H1 (cell line): ENCODE measurements around the gene CDC42EP4. TPM values are rescaled to one million over a fixed set of nuclear protein-coding genes. Genes with fewer than 3 reads are reported as not detected.

Source experiments
- CTCF ChIA-PET: fragments of 300-600 bp; sonication (Branson Sonifier 250); formaldehyde crosslinking; loops from one replicate; lab custom pipeline; 2021; ENCODE audit not compliant: partially characterized antibody; lab: Charles Lee
- POLR2A ChIA-PET: fragments of 300-600 bp; sonication (Branson Sonifier 250); formaldehyde crosslinking; loops from one replicate; lab custom pipeline; 2021; ENCODE audit warnings: inconsistent platforms; ENCODE audit not compliant: partially characterized antibody; lab: Charles Lee
- DNase-seq, 2 experiments: peaks; one replicate each; pipeline versions ENCODE4 v3.0.0 to v3.0.0-alpha.2; 2010 to 2022; ENCODE audit warnings: low spot score in 2 of 2, low read depth in 1 of 2, mixed read lengths in 1 of 2
- FAIRE-seq: peaks from 2 replicates; lab custom pipeline; 2011; peaks lifted over from hg19 to GRCh38; lab: Jason Lieb, UNC
- H2AFZ ChIP-seq: 2 replicates; pipeline ENCODE4 v1.8.1; 2012; ENCODE audit warnings: low read length, inconsistent platforms
- H2AK5ac ChIP-seq: 2 replicates; pipeline ENCODE4 v1.6.1; 2013; ENCODE audit warnings: low read depth, low read length
- H2BK120ac ChIP-seq: replicated peaks from 2 replicates; pipeline ENCODE3; 2013; ENCODE audit warnings: low read depth, low read length, inconsistent platforms
- H2BK12ac ChIP-seq: 2 replicates; pipeline ENCODE4 v1.6.1; 2013; ENCODE audit warnings: low read depth, low read length
- H2BK15ac ChIP-seq: 2 replicates; pipeline ENCODE4 v1.6.1; 2013; ENCODE audit warnings: low read length
- H2BK20ac ChIP-seq: 2 replicates; pipeline ENCODE4 v1.6.1; 2013; ENCODE audit warnings: low read length
- H2BK5ac ChIP-seq: 2 replicates; pipeline ENCODE4 v1.6.1; 2013; ENCODE audit warnings: low read depth, low read length
- H3K14ac ChIP-seq: 2 replicates; pipeline ENCODE4 v1.6.1; 2013; ENCODE audit warnings: inconsistent platforms; ENCODE audit not compliant: insufficient read length
- H3K18ac ChIP-seq: 2 replicates; pipeline ENCODE4 v1.6.1; 2013; ENCODE audit warnings: low read length; ENCODE audit errors: extremely low read depth
- H3K23ac ChIP-seq: 2 replicates; pipeline ENCODE4 v1.6.1; 2013; ENCODE audit warnings: inconsistent platforms; ENCODE audit not compliant: insufficient read length
- H3K23me2 ChIP-seq: 2 replicates; pipeline ENCODE4 v1.6.1; 2013; ENCODE audit warnings: low read depth, low read length
- H3K27ac ChIP-seq: 2 replicates; pipeline ENCODE4 v1.6.1; 2011; ENCODE audit warnings: low read depth, low read length, inconsistent platforms
- H3K27me3 ChIP-seq, 4 experiments: replicated peaks in 1 of 4; 1 replicate in 1 of 4; 2 replicates in 3 of 4; pipeline versions ENCODE4 v1.6.1 to v1.8.1; 2011 to 2013; ENCODE audit warnings: low read length in 3 of 4, mild to moderate bottlenecking in 3 of 4, inconsistent platforms in 2 of 4, mixed read lengths in 2 of 4, moderate library complexity in 1 of 4; ENCODE audit not compliant: control insufficient read depth in 3 of 4, insufficient read depth in 3 of 4; ENCODE audit errors: extremely low read depth in 1 of 4
- H3K36me3 ChIP-seq, 4 experiments: 2 replicates each; pipeline versions ENCODE4 v1.6.1 to v1.8.1; 2011 to 2013; ENCODE audit warnings: mild to moderate bottlenecking in 4 of 4, low read length in 3 of 4, moderate library complexity in 2 of 4, control low read depth in 1 of 4, inconsistent platforms in 1 of 4; ENCODE audit not compliant: insufficient read depth in 4 of 4, control insufficient read depth in 2 of 4
- H3K4ac ChIP-seq: replicated peaks from 2 replicates; pipeline ENCODE3; 2013; ENCODE audit warnings: low read length, low read depth, mixed read lengths, inconsistent platforms; ENCODE audit not compliant: insufficient read length
- H3K4me1 ChIP-seq, 4 experiments: replicated peaks in 1 of 4; 1 replicate in 1 of 4; 2 replicates in 3 of 4; pipeline versions ENCODE4 v1.6.1 to v1.8.1; 2011 to 2013; ENCODE audit warnings: low read length in 3 of 4, inconsistent platforms in 2 of 4, mixed read lengths in 1 of 4; ENCODE audit not compliant: insufficient read depth in 4 of 4, control insufficient read depth in 3 of 4
- H3K4me2 ChIP-seq, 2 experiments: 2 replicates each; pipeline versions ENCODE4 v1.6.1 to v1.8.1; 2011 to 2013; ENCODE audit warnings: low read depth in 2 of 2, low read length in 2 of 2, control low read depth in 1 of 2, inconsistent platforms in 1 of 2, mild to moderate bottlenecking in 1 of 2; ENCODE audit not compliant: insufficient read depth in 1 of 2
- H3K4me3 ChIP-seq, 4 experiments: fragments of 200-600, 300-600 bp in 1 of 4; sonication (generic), shearing (Covaris generic), sonication (Bioruptor Twin) in 1 of 4; 2 replicates each; pipeline versions ENCODE4 v1.5.1 to v1.8.1; 2011 to 2016; ENCODE audit warnings: low read length in 4 of 4, low read depth in 3 of 4, control low read depth in 2 of 4, inconsistent platforms in 2 of 4, mild to moderate bottlenecking in 2 of 4, mixed read lengths in 1 of 4, moderate library complexity in 1 of 4; ENCODE audit not compliant: insufficient read depth in 2 of 4; ENCODE audit errors: extremely low read depth in 1 of 4
- H3K56ac ChIP-seq: replicated peaks from 2 replicates; pipeline ENCODE3; 2013; ENCODE audit warnings: low read depth, mild to moderate bottlenecking, mixed read lengths, low read length, inconsistent platforms; ENCODE audit not compliant: insufficient read length
- H3K79me1 ChIP-seq: 2 replicates; pipeline ENCODE4 v1.6.1; 2013; ENCODE audit warnings: low read depth, low read length, control low read depth
- H3K79me2 ChIP-seq, 2 experiments: 2 replicates each; pipeline versions ENCODE4 v1.6.1 to v1.8.1; 2012 to 2013; ENCODE audit warnings: low read length in 2 of 2, mild to moderate bottlenecking in 2 of 2, inconsistent platforms in 1 of 2; ENCODE audit not compliant: insufficient read depth in 2 of 2, control insufficient read depth in 1 of 2
- H3K9ac ChIP-seq, 4 experiments: replicated peaks in 1 of 4; 1 replicate in 1 of 4; 2 replicates in 3 of 4; pipeline versions ENCODE4 v1.6.1 to v1.8.1; 2011 to 2013; ENCODE audit warnings: low read depth in 3 of 4, low read length in 3 of 4, control low read depth in 2 of 4, mild to moderate bottlenecking in 2 of 4, moderate library complexity in 2 of 4, inconsistent platforms in 1 of 4; ENCODE audit errors: extremely low read depth in 1 of 4
- H3K9me3 ChIP-seq, 2 experiments: 2 replicates each; pipeline versions ENCODE4 v1.6.1 to v1.8.1; 2012 to 2013; ENCODE audit warnings: mild to moderate bottlenecking in 2 of 2, moderate library complexity in 2 of 2, control low read depth in 1 of 2, inconsistent platforms in 1 of 2, low read depth in 1 of 2, low read length in 1 of 2, mixed read lengths in 1 of 2; ENCODE audit not compliant: insufficient read depth in 2 of 2
- H4K20me1 ChIP-seq, 2 experiments: replicated peaks in 1 of 2; 2 replicates each; pipeline versions ENCODE3 to v1.8.1; 2011 to 2013; ENCODE audit warnings: inconsistent platforms in 2 of 2, low read length in 2 of 2, mild to moderate bottlenecking in 1 of 2; ENCODE audit not compliant: insufficient read depth in 2 of 2, control insufficient read depth in 1 of 2
- H4K5ac ChIP-seq: 2 replicates; pipeline ENCODE4 v1.6.1; 2013; ENCODE audit warnings: low read length, low read depth, mixed read lengths, inconsistent platforms; ENCODE audit not compliant: insufficient read length
- H4K8ac ChIP-seq: 2 replicates; pipeline ENCODE4 v1.8.0; 2013; ENCODE audit warnings: mild to moderate bottlenecking, moderate library complexity, low read length, inconsistent platforms; ENCODE audit not compliant: insufficient read depth; ENCODE audit errors: extremely low read depth
- H4K91ac ChIP-seq: replicated peaks from 2 replicates; pipeline ENCODE3; 2013; ENCODE audit warnings: low read length, mixed read lengths, inconsistent platforms; ENCODE audit not compliant: insufficient read length
- ASH2L ChIP-seq: fragments of 200-600, 300-600 bp; sonication (generic); IDR thresholded peaks from one replicate; pipeline ENCODE4 v1.7.1; 2017; ENCODE audit warnings: low read length
- BCL11A ChIP-seq, 2 experiments: IDR thresholded peaks; one replicate each; pipeline ENCODE4 v1.6.1; 2011; ENCODE audit warnings: low read depth in 2 of 2, low read length in 2 of 2, mild to moderate bottlenecking in 2 of 2
- CTBP2 ChIP-seq: IDR thresholded peaks from 2 replicates; pipeline ENCODE4 v1.7.0; 2011; ENCODE audit warnings: borderline replicate concordance, mild to moderate bottlenecking, moderate library complexity, mixed read lengths, low read length; ENCODE audit not compliant: insufficient read depth, insufficient read length
- FOSL1 ChIP-seq: IDR thresholded peaks from 2 replicates; pipeline ENCODE4 v1.6.1; 2011; ENCODE audit warnings: mild to moderate bottlenecking, low read depth, low read length, moderate library complexity; ENCODE audit not compliant: insufficient read depth
- HDAC2 ChIP-seq, 2 experiments: fragments of 300-600 bp in 1 of 2; sonication (generic) in 1 of 2; IDR thresholded peaks; 2 replicates each; pipeline ENCODE4 v1.6.1; 2011 to 2012; ENCODE audit warnings: low read depth in 2 of 2, low read length in 2 of 2, mild to moderate bottlenecking in 2 of 2, moderate library complexity in 2 of 2, borderline replicate concordance in 1 of 2, inconsistent platforms in 1 of 2
- POLR2AphosphoS5 ChIP-seq: IDR thresholded peaks from 2 replicates; pipeline ENCODE4 v1.6.1; 2011; ENCODE audit warnings: low read depth, low read length
- RBBP5 ChIP-seq: IDR thresholded peaks from 2 replicates; pipeline ENCODE4 v1.7.1; 2012; ENCODE audit warnings: low read depth, mild to moderate bottlenecking, inconsistent platforms, low read length, moderate library complexity, borderline replicate concordance
- SIRT6 ChIP-seq: IDR thresholded peaks from one replicate; pipeline ENCODE4 v1.7.1; 2012; ENCODE audit warnings: low read length, inconsistent platforms
- SRF ChIP-seq: IDR thresholded peaks from 2 replicates; pipeline ENCODE4 v1.6.1; 2011; ENCODE audit warnings: mild to moderate bottlenecking, low read depth, low read length, moderate library complexity
- TCF12 ChIP-seq: IDR thresholded peaks from 2 replicates; pipeline ENCODE4 v1.6.1; 2011; ENCODE audit warnings: low read depth, mild to moderate bottlenecking, low read length
- ZNF274 ChIP-seq: IDR thresholded peaks from 2 replicates; pipeline ENCODE4 v1.7.0; 2012; ENCODE audit warnings: low read length, borderline replicate concordance; ENCODE audit errors: extremely low read depth
- WGBS, 2 experiments: shearing (Covaris generic) in 1 of 2; methylation state at CpG; one replicate each; pipeline versions ENCODE4 v1.1.6 to v1.1.7; 2013 to 2015; ENCODE audit warnings: low lambda C conversion rate in 2 of 2, mixed read lengths in 2 of 2, inconsistent platforms in 1 of 2, low coverage in 1 of 2, missing lambda C conversion rate in 1 of 2; ENCODE audit not compliant: insufficient replicate concordance in 2 of 2, insufficient coverage in 1 of 2, insufficient read length in 1 of 2; ENCODE audit errors: extremely low coverage in 1 of 2, missing lambda C conversion rate in 1 of 2; 5-methylcytosine and 5-hydroxymethylcytosine counted together
- polyA plus RNA-seq, 7 experiments: library from polyadenylated mRNA; depleted of rRNA in 3 of 7; stranded (reverse) in 5 of 7; unstranded in 2 of 7; fragments of >200 nt in 5 of 7; fragments of 200-250 nt in 2 of 7; gene quantifications; 1 replicate in 5 of 7; 2 replicates in 1 of 7; 4 replicates in 1 of 7; pipeline versions ENCODE4 v1.2.1 to v1.2.3, GENCODE V29; 2011 to 2013; ENCODE audit warnings: missing spikeins in 2 of 7, mixed read lengths in 2 of 7
- total RNA-seq: library from RNA; stranded (reverse); fragmentation: NEBNext Ultra II Directional; extraction: Animal tissue kit (Norgen Biotek cat#: 25700); gene quantifications from 2 replicates; pipeline ENCODE4 v1.2.1, GENCODE V29; 2021

The CDC42EP4 gene
- total and polyA plus RNA-seq, 2 of the 8 experiments (the other 6 are each of a cell fraction or from before 2014, with no cell fraction given): 8.8 to 12.6 TPM

GRCh38 chr17:73360961-73361761, 49.4 kb upstream of the CDC42EP4 start:
- H3K23me2 ChIP-seq: peaks cover 2% of the 10 kb centered on the region; the same call in 1 of the 2 replicates
- peak overlapping the region in 2 of 4 experiments; percentile 21 to 50; a peak in 4 of 8 replicates for H3K4me3 ChIP-seq
- ChIA-PET CTCF (interaction anchor here (1.4 to 16.5 kb wide), 8 partner anchors 9 to 106 kb away, joined by 3 to 439 read pairs (median 14); partner anchors contain the start of genes CDC42EP4 and CPSF4L), POLR2A (interaction anchor here (1.0 to 1.9 kb wide), 5 partner anchors 11 to 129 kb away, joined by 3 to 5 read pairs (median 3); a partner anchor contains a TSS)
- H4K20me1 ChIP-seq: no peaks in the 10 kb centered on the region
- peak overlapping the region; percentile 58 for H4K8ac ChIP-seq
- H3K9ac ChIP-seq: no peak overlapping the region
- peak overlapping the region; percentile 97 for H3K4ac ChIP-seq
- H3K4me1 ChIP-seq: peaks cover 4 to 40% (median 31%) of the 10 kb centered on the region in 4 experiments
- H3K23ac ChIP-seq: no peak overlapping the region
- H2AK5ac ChIP-seq: peak overlapping the region; percentile 82; the same call in 1 of the 2 replicates
- H3K4me2 ChIP-seq: peak overlapping the region; percentile 60 to 81
- H3K27ac ChIP-seq: peak overlapping the region; percentile 14; the same call in 1 of the 2 replicates
- no peak for FAIRE-seq
- peak overlapping the region; percentile 82 for H3K14ac ChIP-seq
- no peaks in the 10 kb centered on the region for H3K36me3 ChIP-seq
- peak overlapping the region; percentile 61 for H4K91ac ChIP-seq
- WGBS, 2 experiments: 26% methylated on average over 20 of the region's 29 CpGs; no CpG with 5 or more reads in 1 of the 2 experiments
- H2BK20ac ChIP-seq: peak overlapping the region; percentile 96
- peak overlapping the region; percentile 86 for H2BK120ac ChIP-seq
- no peaks in the 10 kb centered on the region for H3K79me2 ChIP-seq
- H2AFZ ChIP-seq: no peak overlapping the region
- peak overlapping the region; percentile 100 for H2BK12ac ChIP-seq
- no peaks in the 10 kb centered on the region for H3K79me1 ChIP-seq
- peak in 1 of 2 experiments; percentile 72 for DNase-seq
- H3K56ac ChIP-seq: no peak overlapping the region
- H3K27me3 ChIP-seq: no peaks in the 10 kb centered on the region
- peak overlapping the region; percentile 97; the same call in 1 of the 2 replicates for H2BK5ac ChIP-seq
- H3K18ac ChIP-seq: peak overlapping the region; percentile 96
- H2BK15ac ChIP-seq: peak overlapping the region; percentile 88
- no peaks in the 10 kb centered on the region for H3K9me3 ChIP-seq
- H4K5ac ChIP-seq: peak overlapping the region; percentile 77
- no peak for TF ChIP-seq ZNF274
- TF ChIP-seq BCL11A (IDR thresholded peaks at IDR 0.05; ENCODE audit: low read depth in 2 of 2, low read length in 2 of 2): no peak
- 0 out of 4 replicates have a peak, but pooled peaks of 1 of the 2 experiments have one; percentile 13 for TF ChIP-seq HDAC2 (IDR thresholded peaks at IDR 0.05; ENCODE audit: borderline replicate concordance in 1 of 2, low read depth in 2 of 2, low read length in 2 of 2)
- TF ChIP-seq SIRT6: no peak
- 0 out of 2 replicates have a peak, but pooled peaks have one; percentile 28 for TF ChIP-seq POLR2AphosphoS5
- no peak for TF ChIP-seq ASH2L
- peak; percentile 11; the same call in 1 of the 2 replicates for TF ChIP-seq RBBP5
- TF ChIP-seq TCF12: no peak
- no peak for TF ChIP-seq FOSL1
- no peak for TF ChIP-seq SRF
- TF ChIP-seq CTBP2: peak; percentile 57
